Aorta (tissue), 5 donors: Measurements from ENCODE around the gene CFAP410. TPM values are rescaled to one million over a fixed set of nuclear protein-coding genes. Genes with fewer than 3 reads are reported as not detected.

ENCODE experiments used
- ATAC-seq: fragments of 200-7000 bp; cut with Tn5 transposase; one replicate; pipeline ENCODE4 v1.9.1; 2022; ENCODE audit warnings: moderate library complexity; ENCODE audit not compliant: low FRiP score
- DNase-seq, 2 donors: peaks; one replicate each; pipeline ENCODE4 v3.0.0-alpha.2; 2020
- H3K27ac ChIP-seq, 2 donors: one replicate each; pipeline ENCODE4 v1.5.1; 2013; ENCODE audit warnings: low read length in 2 of 2, mild to moderate bottlenecking in 2 of 2, moderate library complexity in 2 of 2, control low read depth in 1 of 2, inconsistent platforms in 1 of 2, low read depth in 1 of 2
- H3K27me3 ChIP-seq, 2 donors: one replicate each; pipeline ENCODE4 v1.6.1; 2013; ENCODE audit warnings: control low read depth in 1 of 2, low read length in 1 of 2, mild to moderate bottlenecking in 1 of 2, moderate library complexity in 1 of 2; ENCODE audit not compliant: insufficient read depth in 2 of 2, control insufficient read depth in 1 of 2
- H3K36me3 ChIP-seq, 2 donors: one replicate each; pipeline ENCODE4 v1.6.1; 2013; ENCODE audit warnings: control low read depth in 1 of 2, low read length in 1 of 2, mild to moderate bottlenecking in 1 of 2; ENCODE audit not compliant: insufficient read depth in 2 of 2, control insufficient read depth in 1 of 2
- H3K4me1 ChIP-seq, 2 donors: one replicate each; pipeline ENCODE4 v1.6.1; 2013; ENCODE audit warnings: low read length in 2 of 2, control low read depth in 1 of 2, mild to moderate bottlenecking in 1 of 2, moderate library complexity in 1 of 2; ENCODE audit not compliant: insufficient read depth in 2 of 2, control insufficient read depth in 1 of 2
- H3K4me3 ChIP-seq, 2 donors: one replicate each; pipeline ENCODE4 v1.5.1; 2013; ENCODE audit warnings: low read length in 2 of 2, control low read depth in 1 of 2, mild to moderate bottlenecking in 1 of 2
- H3K9me3 ChIP-seq: one replicate; pipeline ENCODE4 v1.6.1; 2013; ENCODE audit warnings: mild to moderate bottlenecking, low read length; ENCODE audit not compliant: control insufficient read depth
- WGBS, 2 donors: extraction: QIAGEN DNeasy Blood & Tissue Kit; methylation state at CpG; one replicate each; pipeline ENCODE4 v1.1.7; 2013; 5-methylcytosine and 5-hydroxymethylcytosine counted together
- intact Hi-C, 2 donors: fragments of 100-400 bp; cut with DNase I; formaldehyde crosslinking; loops; one replicate each; pipeline versions ENCODE4 v1.14.2 to v1.15.0; 2022
- polyA plus RNA-seq, 2 donors: library from polyadenylated mRNA; stranded (reverse); fragments of 200-250 nt; gene quantifications; one replicate each; pipeline ENCODE4 v1.2.3, GENCODE V29; 2013
- total RNA-seq, 2 donors: library from RNA; stranded (reverse); fragmentation: NEBNext Ultra II Directional; extraction: Animal tissue kit (Norgen Biotek cat#: 25700); gene quantifications; one replicate each; pipeline ENCODE4 v1.2.1, GENCODE V29; 2021
- donor health status: healthy with polysubstance abuse.
- donor health status: Bipolar disorder and iron deficiency.
- donor health status: DM: no; HTN: no; CAD: no.
- donor health status: DM: no; HTN: no; CAD: no.
- donor health status: DM: yes; HTN: yes; CAD: no.

The CFAP410 gene
- total and polyA plus RNA-seq, 4 donors: 19.4 to 121 (median 23.5) TPM

DNA sequence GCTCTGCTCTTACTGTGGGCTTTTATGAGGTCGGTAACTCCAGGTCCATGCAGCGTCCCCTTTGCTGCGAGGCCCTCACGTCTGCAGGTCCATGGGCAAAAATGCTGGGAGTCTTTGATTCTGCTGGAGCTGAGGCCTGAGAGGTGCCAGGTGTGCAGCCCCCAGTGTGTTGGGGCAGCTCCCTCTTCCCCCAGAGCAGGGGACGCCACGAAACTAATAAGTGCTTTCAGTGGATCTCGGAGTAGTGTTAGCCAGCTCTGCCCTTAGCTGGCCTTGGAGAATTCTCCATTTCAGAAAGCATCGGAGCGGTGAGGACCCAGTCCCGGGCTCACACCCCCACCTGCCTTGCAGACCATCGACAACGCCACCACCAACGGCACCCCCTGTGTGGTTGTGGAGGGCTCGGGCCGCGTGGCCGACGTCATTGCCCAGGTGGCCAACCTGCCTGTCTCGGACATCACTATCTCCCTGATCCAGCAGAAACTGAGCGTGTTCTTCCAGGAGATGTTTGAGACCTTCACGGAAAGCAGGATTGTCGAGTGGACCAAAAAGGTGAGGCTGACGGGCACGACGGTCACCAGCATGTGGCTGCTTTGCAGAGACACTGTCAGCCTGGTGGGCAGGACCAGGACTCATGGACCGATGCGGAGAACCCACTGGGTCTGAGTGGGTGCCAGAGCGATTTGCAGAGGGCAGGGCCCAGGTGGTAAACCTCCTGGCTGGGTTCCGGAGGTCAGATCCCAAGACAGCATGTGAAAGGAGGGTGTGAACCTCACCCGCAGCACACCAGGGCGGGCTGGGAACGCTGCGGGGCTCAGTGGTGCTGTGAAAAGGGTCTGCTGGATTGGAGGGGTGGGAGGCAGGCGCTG is 39.7 kb upstream of the CFAP410 start:
- Histone ChIP-seq H3K4me1 (no peaks in the 10 kb centered on the region), H3K27ac (no peak overlapping the region), H3K36me3 (no peaks in the 10 kb centered on the region), H3K4me3 (no peak overlapping the region), H3K9me3 (peaks cover 3% of the 10 kb centered on the region), H3K27me3 (no peaks in the 10 kb centered on the region)
- DNase-seq: peak; percentile 31 to 62
- 95 to 96% methylated on average over 34 of the region's 34 CpGs for WGBS, 2 donors
- no peak for ATAC-seq
- intact Hi-C loops: no loop called here

DNA sequence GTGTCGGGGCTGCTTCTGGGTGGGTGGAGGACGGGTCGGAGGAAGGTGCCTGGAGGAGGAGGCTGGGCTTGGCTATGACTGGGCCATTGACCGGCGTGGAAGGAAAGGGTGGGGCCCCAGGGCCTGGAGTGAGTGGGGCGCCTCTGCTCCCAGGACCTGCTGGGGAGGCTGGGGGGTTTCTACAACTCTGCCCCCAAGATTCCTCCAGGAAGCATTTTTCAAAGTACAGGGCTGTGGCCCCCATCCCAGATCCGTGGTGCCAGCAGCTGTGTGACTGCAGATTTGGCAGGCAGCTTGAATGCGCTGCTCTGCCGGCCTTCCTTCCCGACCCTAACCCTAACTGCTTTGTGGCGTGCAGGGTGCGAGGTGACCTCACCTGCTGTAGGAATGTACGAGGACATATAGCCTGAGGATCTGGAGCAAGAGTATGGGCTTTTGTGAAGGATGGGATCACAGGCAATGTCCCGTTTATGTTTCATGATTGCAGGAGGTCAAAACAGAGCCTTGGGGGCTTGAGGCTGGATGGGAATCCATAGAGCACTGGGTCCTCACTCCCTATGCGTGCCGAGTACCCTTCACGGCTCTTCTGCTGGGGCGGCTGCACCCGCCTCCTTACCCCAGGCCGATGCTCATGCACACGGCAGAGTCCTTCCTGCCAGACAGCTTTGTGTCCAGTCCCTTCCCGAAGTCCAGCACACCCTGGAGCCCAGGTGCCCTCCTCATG is 38.9 kb upstream of the CFAP410 start:
- DNase-seq: peak; percentile 29 to 70
- H3K4me3 ChIP-seq: no peak overlapping the region
- ATAC-seq: no peak
- no peak overlapping the region for H3K27ac ChIP-seq
- no peaks in the 10 kb centered on the region for H3K27me3 ChIP-seq
- no peaks in the 10 kb centered on the region for H3K4me1 ChIP-seq
- peaks cover 2% of the 10 kb centered on the region for H3K9me3 ChIP-seq
- intact Hi-C loops: no loop called here
- 75 to 76% methylated on average over 22 of the region's 22 CpGs for WGBS, 2 donors
- H3K36me3 ChIP-seq: no peaks in the 10 kb centered on the region

DNA sequence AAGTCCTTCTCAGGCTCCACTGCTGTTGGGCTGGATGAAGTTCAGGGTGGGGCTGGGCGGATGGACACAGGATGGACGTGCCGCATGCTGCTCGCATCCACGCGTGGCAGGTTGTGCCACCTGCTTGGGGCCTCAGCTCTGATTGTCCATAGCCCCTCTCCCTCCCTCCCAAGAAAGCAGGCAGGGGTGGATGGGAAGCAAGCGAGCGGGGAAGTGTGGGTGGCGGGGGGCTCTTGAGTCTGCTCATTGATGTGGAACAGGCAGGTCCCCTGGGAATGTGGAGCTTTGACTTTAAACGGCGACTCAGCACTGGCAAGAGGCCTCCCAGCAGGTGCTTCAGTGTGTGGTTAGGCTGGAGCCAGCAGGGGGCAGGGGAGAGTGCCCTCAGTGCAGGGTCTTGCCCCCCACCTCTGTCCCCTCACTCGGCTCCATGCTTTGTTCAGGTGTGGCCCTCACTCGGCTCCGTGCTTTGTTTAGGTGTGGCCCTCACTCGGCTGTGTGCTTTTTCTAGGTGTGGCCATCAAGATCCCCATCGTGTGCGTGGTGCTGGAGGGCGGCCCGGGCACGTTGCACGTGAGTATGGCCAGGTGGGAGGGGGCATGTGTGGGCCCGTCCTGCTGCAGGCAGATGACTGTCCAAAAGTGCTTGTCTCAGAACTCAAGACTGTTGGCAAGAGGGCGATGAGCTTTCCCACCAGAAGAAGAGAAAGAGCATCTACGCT is 38.2 kb upstream of the CFAP410 start:
- no peak overlapping the region for H3K4me3 ChIP-seq
- intact Hi-C loops: no loop called here
- no peaks in the 10 kb centered on the region for H3K27me3 ChIP-seq
- H3K4me1 ChIP-seq: no peaks in the 10 kb centered on the region
- H3K9me3 ChIP-seq: no peaks in the 10 kb centered on the region
- ATAC-seq (no peak), DNase-seq (peak; percentile 38 to 69)
- H3K27ac ChIP-seq: no peak overlapping the region
- 67 to 69% methylated on average over 24 of the region's 24 CpGs for WGBS, 2 donors
- H3K36me3 ChIP-seq: no peaks in the 10 kb centered on the region

DNA sequence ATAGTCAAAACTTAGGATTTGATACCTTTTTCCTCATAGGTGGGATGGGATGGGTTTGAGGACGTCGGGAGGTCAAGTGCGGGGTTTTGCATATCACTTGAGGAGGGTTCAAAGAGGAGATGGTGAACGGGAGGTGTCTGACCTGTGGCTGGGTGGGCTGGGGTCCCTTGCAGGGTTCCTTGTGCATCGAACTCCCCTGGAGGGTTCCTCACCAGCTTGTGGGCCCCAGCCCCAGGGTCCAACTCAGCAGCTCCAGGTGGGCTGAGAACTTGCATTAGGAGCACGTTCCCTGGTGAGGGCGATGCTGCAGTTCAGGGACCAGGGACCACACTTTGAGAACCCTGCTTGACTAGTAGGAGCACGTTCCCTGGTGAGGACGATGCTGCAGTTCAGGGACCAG is 37.4 kb upstream of the CFAP410 start:
- Histone ChIP-seq H3K36me3 (no peaks in the 10 kb centered on the region), H3K4me3 (no peak overlapping the region), H3K4me1 (no peaks in the 10 kb centered on the region), H3K9me3 (no peaks in the 10 kb centered on the region), H3K27me3 (no peaks in the 10 kb centered on the region), H3K27ac (no peak overlapping the region)
- ATAC-seq (no peak), DNase-seq (peak; percentile 15 to 58)
- intact Hi-C loops: no loop called here
- 87 to 88% methylated on average over 9 of the region's 9 CpGs for WGBS, 2 donors

DNA sequence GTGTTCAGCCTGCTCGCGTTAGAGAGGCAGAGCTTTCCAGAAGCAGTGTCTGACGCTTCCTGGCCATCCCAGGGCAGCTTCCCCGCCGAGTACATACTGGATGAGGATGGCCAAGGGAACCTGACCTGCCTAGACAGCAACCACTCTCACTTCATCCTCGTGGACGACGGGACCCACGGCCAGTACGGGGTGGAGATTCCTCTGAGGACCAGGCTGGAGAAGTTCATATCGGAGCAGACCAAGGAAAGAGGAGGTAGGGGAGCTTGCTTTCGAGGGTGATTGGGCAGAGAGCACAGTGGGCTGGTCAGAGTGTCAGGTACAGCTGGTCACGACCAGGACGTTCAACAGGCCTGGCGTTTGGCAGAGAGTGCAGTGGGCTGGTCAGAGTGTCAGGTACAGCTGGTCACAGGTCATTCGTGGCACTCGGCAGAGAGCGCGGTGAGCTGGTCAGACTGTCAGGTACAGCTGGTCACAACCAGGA is 36.6 kb upstream of the CFAP410 start:
- Histone ChIP-seq H3K27me3 (no peaks in the 10 kb centered on the region), H3K4me1 (no peaks in the 10 kb centered on the region), H3K27ac (no peak overlapping the region), H3K9me3 (no peaks in the 10 kb centered on the region), H3K36me3 (no peaks in the 10 kb centered on the region), H3K4me3 (no peak overlapping the region)
- no peak for ATAC-seq
- DNase-seq: peak; percentile 40 to 55
- intact Hi-C loops: no loop called here
- WGBS, 2 donors: 86% methylated on average over 19 of the region's 19 CpGs

DNA sequence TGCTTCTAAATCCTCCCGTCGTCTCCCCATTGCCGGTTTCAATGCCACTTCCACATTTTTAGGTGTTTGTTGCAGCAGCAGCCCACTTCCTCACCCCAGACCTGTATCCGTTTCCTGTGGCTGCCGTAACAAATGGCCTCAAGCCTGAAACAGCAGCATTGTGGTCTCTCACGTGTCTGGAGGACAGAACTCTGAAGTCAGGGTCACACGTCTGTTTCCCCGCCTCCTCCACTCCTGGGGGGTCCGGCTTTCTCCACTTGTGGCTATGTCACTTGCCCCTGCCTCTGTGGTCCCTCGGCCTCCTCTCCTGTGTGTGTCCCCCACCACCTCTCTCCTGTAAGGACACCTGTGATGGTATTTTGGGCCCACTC is 36.1 kb upstream of the CFAP410 start:
- Histone ChIP-seq H3K27ac (no peak overlapping the region), H3K36me3 (no peaks in the 10 kb centered on the region), H3K4me3 (no peak overlapping the region), H3K9me3 (no peaks in the 10 kb centered on the region), H3K27me3 (no peaks in the 10 kb centered on the region), H3K4me1 (no peaks in the 10 kb centered on the region)
- 81 to 91% methylated on average over 10 of the region's 10 CpGs for WGBS, 2 donors
- ATAC-seq: no peak
- peak; percentile 57 to 76 for DNase-seq
- intact Hi-C loops: no loop called here

DNA sequence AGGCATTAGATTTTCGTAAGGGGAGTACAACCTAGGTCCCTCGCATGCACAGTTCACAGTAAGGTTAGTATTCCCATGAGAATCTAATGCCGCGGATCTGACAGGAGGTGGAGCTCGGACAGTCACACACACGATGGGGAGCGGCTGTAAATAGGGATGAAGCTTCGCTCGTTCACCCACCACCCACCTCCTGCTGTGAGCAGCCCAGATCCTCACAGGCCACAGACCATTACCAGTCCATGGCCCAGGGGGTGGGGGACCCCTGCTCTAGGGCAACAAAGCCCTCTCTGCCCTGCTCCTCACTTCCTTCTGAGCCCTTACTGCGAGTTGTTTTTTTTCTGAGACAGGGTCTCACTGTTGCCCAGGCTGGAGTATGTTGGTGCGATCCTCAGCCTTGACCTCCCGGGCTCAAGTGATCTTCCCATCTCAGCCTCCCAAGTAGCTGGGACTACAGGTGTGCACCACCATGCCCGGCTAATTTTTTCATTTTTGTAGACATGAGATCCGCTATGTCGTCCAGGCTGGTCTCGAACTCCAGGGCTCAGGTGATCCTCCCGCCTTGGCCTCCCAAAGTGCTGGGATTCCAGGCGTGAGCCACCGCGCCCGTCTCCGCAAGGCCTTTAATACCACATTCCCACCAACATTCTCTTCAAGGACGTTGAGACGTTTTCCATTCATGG is 35.6 kb upstream of the CFAP410 start:
- 86 to 87% methylated on average over 23 to 24 of the region's 24 CpGs for WGBS, 2 donors
- Histone ChIP-seq H3K36me3 (no peaks in the 10 kb centered on the region), H3K27me3 (no peaks in the 10 kb centered on the region), H3K27ac (no peak overlapping the region), H3K4me1 (no peaks in the 10 kb centered on the region), H3K9me3 (no peaks in the 10 kb centered on the region), H3K4me3 (no peak overlapping the region)
- intact Hi-C loops: no loop called here
- DNase-seq: peak; percentile 13 to 24
- ATAC-seq: no peak

DNA sequence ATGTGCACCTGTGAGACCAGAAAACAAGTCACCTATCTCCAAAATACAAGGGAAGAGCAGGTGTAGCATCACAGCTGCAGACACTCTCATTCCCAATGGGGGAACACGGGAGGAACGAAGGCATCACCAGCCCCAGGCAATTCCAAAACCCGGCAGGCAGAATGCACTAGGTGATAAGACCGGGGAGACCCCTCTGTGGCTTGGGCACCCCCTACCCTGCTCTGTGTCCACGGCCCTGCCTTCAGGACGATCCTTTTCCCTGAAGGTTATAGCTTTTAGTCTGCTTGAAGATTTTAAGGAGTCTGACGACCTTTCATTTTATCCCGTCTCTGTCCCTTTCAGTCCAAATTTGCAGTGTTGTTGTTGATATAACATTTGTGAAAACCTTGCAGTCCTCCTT is 33.4 kb upstream of the CFAP410 start:
- WGBS, 2 donors: 69 to 75% methylated on average over 8 of the region's 8 CpGs
- DNase-seq: peak; percentile 21 to 57
- H3K27me3 ChIP-seq: no peaks in the 10 kb centered on the region
- no peak overlapping the region for H3K27ac ChIP-seq
- no peak overlapping the region for H3K4me3 ChIP-seq
- no peaks in the 10 kb centered on the region for H3K9me3 ChIP-seq
- H3K36me3 ChIP-seq: no peaks in the 10 kb centered on the region
- no peaks in the 10 kb centered on the region for H3K4me1 ChIP-seq
- ATAC-seq: no peak
- intact Hi-C loops: no loop called here
